Measurements from ENCODE around the gene ARIH2. TPM values are rescaled to one million over a fixed set of nuclear protein-coding genes. Genes with fewer than 3 reads are reported as not detected.

ARIH2 gene
- total and polyA plus RNA-seq, 9 of the 15 experiments (the other 6 are each of a cell fraction or from before 2014, with no cell fraction given): 27.0 to 120 (median 108) TPM

GRCh38 chr3:49021213-49021812 is 102.7 kb downstream of the ARIH2 start (continued):
- TF ChIP-seq ZMIZ1 (IDR thresholded peaks at IDR 0.05; ENCODE audit: low read depth in 2 of 2, low read length in 2 of 2) (peak in 1 of 2 experiments; percentile 31; a peak in 1 of 4 replicates), ZBTB17 (CRISPR knock-in tag; IDR thresholded peaks at IDR 0.05) (no peak; the same call in 1 of the 2 replicates), PHF8 (IDR thresholded peaks at IDR 0.05; ENCODE audit: borderline replicate concordance, low read length) (peak; percentile 89), ZNF445 (CRISPR knock-in tag; IDR thresholded peaks at IDR 0.05; ENCODE audit: low read depth) (no peak), SLC30A9 (CRISPR knock-in tag; IDR thresholded peaks at IDR 0.05) (no peak), GTF2A2 (tag; IDR thresholded peaks at IDR 0.05) (peak; percentile 70; the same call in 1 of the 2 replicates), CREBBP (IDR thresholded peaks at IDR 0.05; ENCODE audit: low read depth, low read length) (no peak), CHD2 (IDR thresholded peaks at IDR 0.05; ENCODE audit: low read depth, low read length) (peak; percentile 55; the same call in 1 of the 2 replicates), ZNF696 (CRISPR knock-in tag; conservative IDR thresholded peaks at IDR 0.05) (no peak), CSDE1 (IDR thresholded peaks at IDR 0.05) (peak in 1 of 2 experiments; percentile 75; a peak in 2 of 4 replicates), ZNF134 (CRISPR knock-in tag; conservative IDR thresholded peaks at IDR 0.05) (no peak), RFX1 (IDR thresholded peaks at IDR 0.05) (no peak), SUPT5H (IDR thresholded peaks at IDR 0.05) (peak; percentile 99), POLR2AphosphoS5 (IDR thresholded peaks at IDR 0.05; ENCODE audit: control insufficient read depth, insufficient read depth, low read depth, low read length) (peak; percentile 98), ZNF699 (CRISPR knock-in tag; IDR thresholded peaks at IDR 0.05; ENCODE audit: insufficient replicate concordance) (no peak)
- TF ChIP-seq, protein P1, sequence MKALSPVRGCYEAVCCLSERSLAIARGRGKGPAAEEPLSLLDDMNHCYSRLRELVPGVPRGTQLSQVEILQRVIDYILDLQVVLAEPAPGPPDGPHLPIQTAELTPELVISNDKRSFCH (CRISPR knock-in tag; IDR thresholded peaks at IDR 0.05): no peak
- TF ChIP-seq, protein P1 (tag; IDR thresholded peaks at IDR 0.05): no peak
